Fibroblast of villous mesenchyme (primary cell): ENCODE results near the gene RIIAD1. TPM values are rescaled to one million over a fixed set of nuclear protein-coding genes. Genes with fewer than 3 reads are reported as not detected.
"Not testable (repeated sequence)": the region's sequence is repeated elsewhere in the genome, so short reads cannot be mapped to it uniquely, and the experiment has no call there.

Source experiments
- DNase-seq: peaks from one replicate; pipeline ENCODE4 v3.0.0-alpha.2; 2010; ENCODE audit warnings: low read depth
- H3K4me3 ChIP-seq: 2 replicates; pipeline ENCODE4 v1.5.1; 2011; ENCODE audit warnings: low read depth, mild to moderate bottlenecking, low read length
- CTCF ChIP-seq: IDR thresholded peaks from 2 replicates; pipeline ENCODE4 v1.5.1; 2012; ENCODE audit warnings: low read depth, mild to moderate bottlenecking, low read length; ENCODE audit not compliant: insufficient read depth
- total RNA-seq: library from RNA; depleted of rRNA; stranded (reverse); fragments of >200 nt; gene quantifications from 2 replicates; pipeline ENCODE4 v1.2.3, GENCODE V29; 2012

RIIAD1 gene, protein sequence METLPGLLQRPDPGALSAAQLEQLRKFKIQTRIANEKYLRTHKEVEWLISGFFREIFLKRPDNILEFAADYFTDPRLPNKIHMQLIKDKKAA
- 0.64 TPM in 1 of 2 replicates, not detected in the other for total RNA-seq

GRCh38 chr1:151720974-151721787 is at the start of gene RIIAD1:
Gene RIIAD1 (plus strand): TSS chr1:151721522. CDS start chr1:151721537, 15 bp downstream.
- DNase-seq, result peak; percentile 23
- peak within 1 kb of the TSS; percentile 39 for H3K4me3 ChIP-seq
- no peak for TF ChIP-seq CTCF

DNA sequence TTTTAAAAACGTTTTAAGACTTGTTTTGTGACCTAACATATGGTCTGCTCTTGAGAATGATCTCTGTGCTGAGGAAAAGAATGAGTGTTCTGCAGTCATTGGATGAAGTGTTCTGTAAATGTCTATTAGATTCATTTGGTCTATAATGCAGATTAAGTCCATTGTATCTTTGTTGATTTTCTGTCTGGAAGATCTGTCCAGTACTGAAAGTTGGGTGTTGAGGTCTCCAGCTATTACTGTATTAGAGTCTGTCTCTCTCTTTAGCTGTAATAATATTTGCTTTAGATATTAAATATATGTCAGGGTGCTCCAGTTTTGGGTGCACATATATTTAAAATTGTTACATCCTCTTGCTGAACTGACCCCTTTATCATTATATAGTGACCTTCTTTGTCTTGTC is 47.9 kb upstream of the RIIAD1 start:
- no peak for TF ChIP-seq CTCF
- DNase-seq, result no peak
- no peak overlapping the region for H3K4me3 ChIP-seq

GRCh38 chr1:151680391-151680790 is 40.9 kb upstream of the RIIAD1 start:
- DNase-seq, result peak; percentile 13

GRCh38 chr1:151680826-151681225 is 40.5 kb upstream of the RIIAD1 start:
- no peak for TF ChIP-seq CTCF
- no peak overlapping the region for H3K4me3 ChIP-seq

More at GRCh38 chr1:151680391-151680790, 40.9 kb upstream of the RIIAD1 start:
- no peak for TF ChIP-seq CTCF
- H3K4me3 ChIP-seq, result no peak overlapping the region

GRCh38 chr1:151681923-151682322 is 39.4 kb upstream of the RIIAD1 start:
- TF ChIP-seq CTCF, result no peak
- H3K4me3 ChIP-seq, result no peak overlapping the region
- no peak for DNase-seq

More at GRCh38 chr1:151680826-151681225, 40.5 kb upstream of the RIIAD1 start:
- peak; percentile 76 for DNase-seq

GRCh38 chr1:151682901-151683300 is 38.4 kb upstream of the RIIAD1 start:
- not testable (repeated sequence) for DNase-seq, H3K4me3 ChIP-seq

GRCh38 chr1:151684128-151684527 is 37.2 kb upstream of the RIIAD1 start:
- no peak for DNase-seq
- H3K4me3 ChIP-seq, result no peak overlapping the region
- no peak for TF ChIP-seq CTCF
